Colon (tissue), 2 donors: ENCODE measurements around the gene THAP6.
"Not testable (repeated sequence)": the region's sequence is repeated elsewhere in the genome, so short reads cannot be mapped to it uniquely, and the experiment has no call there.

Source experiments
- FAIRE-seq: peaks from 2 replicates; lab custom pipeline; 2012; peaks lifted over from hg19 to GRCh38; lab: Jason Lieb, UNC
- donor health status: control.
- donor health status: control.

Gene THAP6, protein sequence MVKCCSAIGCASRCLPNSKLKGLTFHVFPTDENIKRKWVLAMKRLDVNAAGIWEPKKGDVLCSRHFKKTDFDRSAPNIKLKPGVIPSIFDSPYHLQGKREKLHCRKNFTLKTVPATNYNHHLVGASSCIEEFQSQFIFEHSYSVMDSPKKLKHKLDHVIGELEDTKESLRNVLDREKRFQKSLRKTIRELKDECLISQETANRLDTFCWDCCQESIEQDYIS

DNA sequence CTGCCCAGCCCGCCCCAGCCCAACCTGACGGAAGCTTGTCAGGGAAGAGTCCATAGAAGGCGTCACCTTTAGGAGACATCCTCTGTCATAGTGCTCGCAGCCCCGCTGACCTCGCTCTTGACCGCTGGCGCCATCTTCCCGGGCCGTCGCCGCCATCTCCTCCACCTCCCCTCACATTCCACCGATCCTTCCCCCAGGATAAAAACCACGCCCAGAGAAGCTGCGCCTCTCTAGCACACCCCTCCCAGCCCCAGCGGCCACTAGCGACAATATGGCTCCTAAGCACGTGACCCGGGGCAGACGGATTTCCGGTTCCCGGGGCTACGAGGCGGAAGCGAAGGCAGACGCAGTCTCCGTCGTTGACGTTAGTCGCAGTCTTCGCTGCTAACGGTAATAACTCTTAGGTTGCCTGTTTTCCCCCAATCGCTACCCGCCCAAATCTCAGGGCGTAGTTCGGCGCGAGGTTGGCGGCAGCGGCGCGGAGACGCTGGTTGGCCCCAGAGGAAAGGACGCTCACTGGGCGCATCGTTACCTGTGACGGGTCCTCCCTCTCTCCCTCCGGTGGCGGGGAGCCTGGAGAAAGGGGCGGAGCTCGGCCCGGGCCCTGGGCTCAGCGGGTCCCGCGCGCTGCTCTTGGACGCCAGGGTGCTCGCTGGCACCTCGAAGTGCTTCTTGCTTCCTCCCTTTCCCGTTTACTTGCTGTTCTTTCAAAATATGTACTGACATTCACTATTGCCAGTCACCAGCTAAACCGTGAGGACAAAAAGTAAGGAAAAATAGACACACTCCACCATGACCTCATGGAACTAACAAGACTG lies at the start of gene THAP6, which contains the start of gene RCHY1:
Gene THAP6, plus strand, starts transcription at position 343 of the 818 bp plus-strand sequence. CDS start 980 bp downstream, outside the sequence.
Gene RCHY1, minus strand, starts transcription at position 273 of the 818 bp plus-strand sequence. Its CDS starts 117 bp downstream, at position 156.
- FAIRE-seq = no peak

GRCh38 chr4:75469896-75470295 lies 44.4 kb upstream of the THAP6 start:
- FAIRE-seq = no peak

- no peak for FAIRE-seq
Measured at GRCh38 chr4:75470738-75471137, 43.5 kb upstream of the THAP6 start.

GRCh38 chr4:75477201-75477600 lies 37.1 kb upstream of the THAP6 start:
- FAIRE-seq = no peak

DNA sequence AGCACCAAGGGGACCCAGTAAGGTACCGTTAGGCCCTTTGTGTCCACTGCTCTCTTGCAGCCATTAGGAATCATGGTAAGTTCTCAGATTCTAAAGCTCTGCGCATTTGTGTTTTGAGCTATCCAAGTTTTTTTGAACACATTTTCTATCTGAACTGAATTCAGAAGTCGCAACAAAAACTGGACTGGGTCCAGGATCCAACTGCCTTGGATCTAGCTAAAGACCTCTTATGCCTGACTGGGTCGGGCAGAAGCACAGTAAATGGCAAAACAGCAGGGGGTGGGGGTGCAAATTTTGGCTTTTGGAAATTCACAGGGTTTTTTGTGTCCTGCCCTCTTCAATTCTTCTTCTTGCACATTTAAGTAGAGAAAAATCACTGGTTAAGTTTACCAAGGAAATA lies 30.1 kb upstream of the THAP6 start:
- FAIRE-seq = no peak

DNA sequence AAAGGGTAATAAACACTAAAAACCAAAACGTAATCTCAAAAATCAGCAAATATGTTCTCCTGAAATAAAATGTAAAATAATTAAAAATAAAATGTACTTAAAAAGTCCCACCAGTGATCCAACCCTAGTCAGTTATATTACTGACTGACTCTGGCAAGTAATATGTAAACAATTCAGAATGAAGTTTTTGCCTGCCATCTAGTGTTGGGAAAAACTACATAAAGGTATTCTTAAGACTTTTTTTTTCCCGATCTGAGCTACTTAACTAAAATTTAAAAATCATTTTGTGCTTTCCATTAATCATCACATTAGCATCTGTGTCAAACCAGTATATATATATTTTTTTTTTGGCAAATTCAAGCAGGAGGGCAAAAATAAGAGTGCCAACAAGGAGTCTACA lies 24.1 kb upstream of the THAP6 start:
- FAIRE-seq = no peak

- no peak for FAIRE-seq
Measured at GRCh38 chr4:75494563-75494962, 19.7 kb upstream of the THAP6 start.

- FAIRE-seq = no peak
Measured at GRCh38 chr4:75495476-75495875, 18.8 kb upstream of the THAP6 start.

DNA sequence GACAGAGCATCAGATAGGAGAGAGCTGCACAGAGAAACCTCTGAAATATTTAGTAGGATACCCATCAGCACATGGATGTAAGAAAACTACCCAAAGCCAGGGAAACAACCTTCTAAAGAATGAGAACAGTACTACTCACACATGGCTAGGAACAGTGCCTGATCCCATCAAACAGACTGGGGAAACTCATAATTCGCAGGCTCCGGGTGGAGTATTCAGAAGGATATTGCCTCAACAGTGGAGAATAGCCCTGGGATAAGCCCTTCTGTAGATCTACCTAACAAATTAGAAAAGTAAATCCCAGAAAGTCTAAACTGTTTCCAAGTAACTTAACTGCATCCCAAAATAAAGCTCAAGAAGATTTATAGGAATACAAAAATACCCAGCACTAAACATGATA lies 17.9 kb upstream of the THAP6 start:
- FAIRE-seq = no peak

GRCh38 chr4:75497133-75497532 lies 17.1 kb upstream of the THAP6 start:
- no peak for FAIRE-seq

- no peak for FAIRE-seq
Measured at GRCh38 chr4:75498041-75498440, 16.2 kb upstream of the THAP6 start.

GRCh38 chr4:75499900-75500299 lies 14.4 kb upstream of the THAP6 start:
- no peak for FAIRE-seq

GRCh38 chr4:75502671-75503070 lies 11.6 kb upstream of the THAP6 start:
- no peak for FAIRE-seq

- FAIRE-seq = no peak
Measured at GRCh38 chr4:75505630-75506029, 8.6 kb upstream of the THAP6 start.

GRCh38 chr4:75509592-75509991 lies 4.7 kb upstream of the THAP6 start:
- not testable (repeated sequence) for FAIRE-seq

DNA sequence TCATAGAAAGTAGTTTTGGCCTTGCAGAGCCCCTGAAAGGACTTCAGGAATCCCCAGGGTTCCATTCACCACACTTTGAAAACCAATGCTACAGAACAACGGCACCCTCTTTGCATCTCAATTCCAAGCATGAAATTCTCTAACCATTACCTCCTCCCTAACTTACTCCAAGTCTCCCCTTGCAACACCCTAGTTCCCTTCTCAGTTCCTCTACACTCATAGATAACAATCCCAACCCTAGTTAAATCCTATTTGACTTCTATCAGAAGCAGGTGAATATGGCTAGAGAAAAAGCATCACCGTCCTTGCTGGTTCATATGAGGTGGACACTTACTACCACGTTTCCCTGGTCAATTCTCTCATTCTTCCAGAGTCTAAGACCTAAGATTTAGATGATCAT lies 2.4 kb upstream of the THAP6 start:
- no peak for FAIRE-seq

DNA sequence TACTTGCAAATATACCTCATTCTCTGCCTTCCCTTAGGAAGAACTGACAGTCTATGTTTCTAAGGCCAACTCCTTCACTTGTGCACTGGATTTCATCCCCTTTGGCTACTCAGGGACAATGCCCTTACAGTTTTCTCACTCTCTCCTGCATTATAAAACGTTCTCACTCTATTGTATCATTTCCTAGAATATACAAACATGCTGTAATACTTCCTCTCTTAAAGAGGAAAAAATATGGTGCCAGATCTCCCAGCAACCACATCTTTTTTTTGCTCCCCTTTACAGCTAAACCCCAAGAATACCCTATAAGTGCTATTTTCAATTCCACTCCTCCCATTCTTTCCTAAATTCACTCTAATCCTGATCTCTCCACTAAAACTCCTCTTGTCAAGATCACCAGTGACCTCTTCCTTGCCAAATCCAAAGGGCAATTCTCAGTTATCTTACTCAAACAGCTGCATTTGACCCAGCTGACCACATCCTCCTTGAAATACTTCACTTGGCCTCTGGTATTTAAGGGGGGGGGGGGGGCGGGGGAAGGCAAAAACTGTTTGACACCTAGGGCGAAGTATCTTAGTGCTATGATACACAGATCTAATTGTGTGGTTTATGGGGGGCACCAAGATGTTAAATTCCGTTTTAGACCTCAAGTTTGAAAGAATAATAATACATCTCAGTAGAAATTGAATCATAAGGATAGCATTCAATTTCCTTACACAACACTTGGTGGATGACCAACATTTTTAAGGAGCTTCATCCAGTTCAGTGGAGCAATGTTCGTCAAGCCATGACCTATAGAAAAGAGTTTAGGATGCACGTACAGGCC lies 1.7 kb upstream of the THAP6 start:
- no peak for FAIRE-seq

GRCh38 chr4:75513526-75514130 lies 645 bp upstream of the THAP6 start:
- FAIRE-seq = no peak

GRCh38 chr4:75514949-75515612 lies 808 bp downstream of the THAP6 start:
- FAIRE-seq = no peak

DNA sequence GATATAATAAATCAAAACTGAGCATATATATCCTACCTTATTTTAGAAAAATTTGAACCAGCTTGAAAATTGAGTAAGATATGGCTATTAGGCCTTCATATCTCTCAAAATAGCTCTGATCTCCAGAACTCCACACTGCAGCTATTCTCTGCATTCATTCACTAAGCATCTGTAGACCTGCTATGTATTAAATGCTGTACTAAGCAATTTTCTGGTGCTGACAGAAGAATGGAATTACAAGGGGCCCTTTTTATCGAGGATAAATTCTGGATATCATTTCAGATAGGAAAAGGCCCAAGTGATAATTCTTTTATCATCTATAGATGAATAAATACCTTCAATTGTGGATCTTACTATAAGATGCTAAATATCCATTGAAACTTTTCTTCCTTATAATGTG lies 1.9 kb downstream of the THAP6 start:
- FAIRE-seq = no peak

DNA sequence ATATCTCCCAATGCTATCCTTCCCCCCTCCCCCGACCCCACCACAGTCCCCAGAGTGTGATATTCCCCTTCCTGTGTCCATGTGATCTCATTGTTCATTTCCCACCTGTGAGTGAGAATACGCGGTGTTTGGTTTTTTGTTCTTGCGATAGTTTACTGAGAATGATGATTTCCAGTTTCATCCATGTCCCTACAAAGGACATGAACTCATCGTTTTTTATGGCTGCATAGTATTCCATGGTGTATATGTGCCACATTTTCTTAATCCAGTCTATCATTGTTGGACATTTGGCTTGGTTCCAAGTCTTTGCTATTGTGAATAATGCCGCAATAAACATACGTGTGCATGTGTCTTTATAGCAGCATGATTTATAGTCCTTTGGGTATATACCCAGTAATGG lies 5.2 kb downstream of the THAP6 start:
- FAIRE-seq = not testable (repeated sequence)

DNA sequence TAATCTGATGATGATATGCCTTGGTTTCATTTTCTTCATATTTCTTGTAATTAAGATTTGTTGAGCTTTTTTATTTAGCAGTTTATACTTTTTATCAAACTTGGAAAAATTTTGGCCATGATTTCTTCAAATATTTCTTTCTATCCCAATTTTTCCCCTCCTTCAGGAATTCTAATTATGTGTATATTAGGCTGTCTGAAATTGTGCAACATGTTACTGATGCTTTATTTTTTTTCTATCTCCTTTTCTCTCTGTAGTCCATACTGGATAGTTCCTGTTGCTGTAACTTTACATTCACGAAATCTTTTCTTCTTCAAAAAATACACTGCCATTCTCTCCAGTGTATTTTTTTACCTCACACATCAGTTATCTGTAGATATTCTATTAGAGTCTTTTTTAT lies 10.8 kb downstream of the THAP6 start:
- no peak for FAIRE-seq
